ENCODE measurements around the gene IGLL5. TPM values are rescaled to one million over a fixed set of nuclear protein-coding genes. Genes with fewer than 3 reads are reported as not detected.
A peak's percentile ranks its signal among the peaks of the same experiment; 100 is the strongest.

Gene IGLL5
- total and polyA plus RNA-seq, 7 donors = 0.06 to 0.50 (median 0.45) TPM; not detected in 4

- intact Hi-C loops (cut with DNase I) = no loop called here
- peak in 1 of 2 donors; percentile 1 for DNase-seq
These were observed 52.2 kb downstream of the IGLL5 start for GRCh38 chr22:22939588-22940368.

GRCh38 chr22:22940961-22941605 is 53.5 kb downstream of the IGLL5 start:
- H3K9me3 ChIP-seq = no peaks in the 10 kb centered on the region
- no peaks in the 10 kb centered on the region for H3K4me1 ChIP-seq
- intact Hi-C loops (cut with DNase I) = no loop called here
- WGBS, 3 donors = 85 to 91% (median 91%) methylated on average over 6 of the region's 6 CpGs
- ATAC-seq (no peak), DNase-seq (no peak)
- H3K27ac ChIP-seq = no peak overlapping the region
- no peak for TF ChIP-seq CTCF (IDR thresholded peaks at IDR 0.05)
- peaks cover 0 to 8% (median 0%) of the 10 kb centered on the region in 3 donors for H3K27me3 ChIP-seq (ENCODE audit: insufficient read depth in 3 of 3, low read length in 2 of 3)
- H3K36me3 ChIP-seq (ENCODE audit: insufficient read depth in 1 of 2, low read depth in 1 of 2) = no peaks in the 10 kb centered on the region
- H3K4me3 ChIP-seq = no peak overlapping the region

More at GRCh38 chr22:22939588-22940368, 52.2 kb downstream of the IGLL5 start:
- Histone ChIP-seq H3K4me3 (no peak overlapping the region), H3K9me3 (no peaks in the 10 kb centered on the region), H3K27ac (no peak overlapping the region), H3K4me1 (no peaks in the 10 kb centered on the region), H3K27me3 (ENCODE audit: insufficient read depth in 3 of 3, low read length in 2 of 3) (peaks cover 0 to 3% (median 0%) of the 10 kb centered on the region in 3 donors), H3K36me3 (ENCODE audit: insufficient read depth in 1 of 2, low read depth in 1 of 2) (no peaks in the 10 kb centered on the region)
- no peak for TF ChIP-seq CTCF (IDR thresholded peaks at IDR 0.05)
- 81 to 85% (median 84%) methylated on average over 11 of the region's 11 CpGs for WGBS, 3 donors
- no peak for ATAC-seq

- H3K27ac ChIP-seq = no peak overlapping the region
- no peaks in the 10 kb centered on the region for H3K36me3 ChIP-seq (ENCODE audit: insufficient read depth in 1 of 2, low read depth in 1 of 2)
- no peak overlapping the region for H3K4me3 ChIP-seq
- no peaks in the 10 kb centered on the region for H3K4me1 ChIP-seq
- H3K9me3 ChIP-seq = no peaks in the 10 kb centered on the region
- no peak for TF ChIP-seq CTCF (IDR thresholded peaks at IDR 0.05)
- intact Hi-C loops (cut with DNase I) = no loop called here
- ATAC-seq (no peak), DNase-seq (no peak)
- WGBS, 3 donors = 89 to 95% (median 90%) methylated on average over 6 of the region's 6 CpGs
- H3K27me3 ChIP-seq (ENCODE audit: insufficient read depth in 3 of 3, low read length in 2 of 3) = peaks cover 0 to 8% (median 0%) of the 10 kb centered on the region in 3 donors
These were observed 54.4 kb downstream of the IGLL5 start for GRCh38 chr22:22941831-22942510.

- ATAC-seq = peak in 1 of 4 donors; percentile 61
- H3K27me3 ChIP-seq (ENCODE audit: insufficient read depth in 3 of 3, low read length in 2 of 3) = peaks cover 0 to 8% (median 0%) of the 10 kb centered on the region in 3 donors
- intact Hi-C loops (cut with DNase I) = no loop called here
- no peak overlapping the region for H3K4me3 ChIP-seq
- peak in 1 of 2 donors; percentile 32 for DNase-seq
- peak; percentile 42 for TF ChIP-seq CTCF (IDR thresholded peaks at IDR 0.05)
- 46 to 51% (median 50%) methylated on average over 12 of the region's 12 CpGs for WGBS, 3 donors
- H3K36me3 ChIP-seq (ENCODE audit: insufficient read depth in 1 of 2, low read depth in 1 of 2) = no peaks in the 10 kb centered on the region
- H3K4me1 ChIP-seq = no peaks in the 10 kb centered on the region
- no peaks in the 10 kb centered on the region for H3K9me3 ChIP-seq
- no peak overlapping the region for H3K27ac ChIP-seq
These were observed 55.1 kb downstream of the IGLL5 start for GRCh38 chr22:22942511-22943329.

Measured in psoas muscle (tissue), 8 donors.